HG03139 (cell line): Measurements from ENCODE around the gene WLS.
"Not testable (repeated sequence)": the region's sequence is repeated elsewhere in the genome, so short reads cannot be mapped to it uniquely, and the experiment has no call there.

Experiments
- ATAC-seq: cut with Tn5 transposase; IDR thresholded peaks from one replicate; pipeline ENCODE4 v1.9.1; 2021; ENCODE audit not compliant: unreplicated experiment

Gene WLS

DNA sequence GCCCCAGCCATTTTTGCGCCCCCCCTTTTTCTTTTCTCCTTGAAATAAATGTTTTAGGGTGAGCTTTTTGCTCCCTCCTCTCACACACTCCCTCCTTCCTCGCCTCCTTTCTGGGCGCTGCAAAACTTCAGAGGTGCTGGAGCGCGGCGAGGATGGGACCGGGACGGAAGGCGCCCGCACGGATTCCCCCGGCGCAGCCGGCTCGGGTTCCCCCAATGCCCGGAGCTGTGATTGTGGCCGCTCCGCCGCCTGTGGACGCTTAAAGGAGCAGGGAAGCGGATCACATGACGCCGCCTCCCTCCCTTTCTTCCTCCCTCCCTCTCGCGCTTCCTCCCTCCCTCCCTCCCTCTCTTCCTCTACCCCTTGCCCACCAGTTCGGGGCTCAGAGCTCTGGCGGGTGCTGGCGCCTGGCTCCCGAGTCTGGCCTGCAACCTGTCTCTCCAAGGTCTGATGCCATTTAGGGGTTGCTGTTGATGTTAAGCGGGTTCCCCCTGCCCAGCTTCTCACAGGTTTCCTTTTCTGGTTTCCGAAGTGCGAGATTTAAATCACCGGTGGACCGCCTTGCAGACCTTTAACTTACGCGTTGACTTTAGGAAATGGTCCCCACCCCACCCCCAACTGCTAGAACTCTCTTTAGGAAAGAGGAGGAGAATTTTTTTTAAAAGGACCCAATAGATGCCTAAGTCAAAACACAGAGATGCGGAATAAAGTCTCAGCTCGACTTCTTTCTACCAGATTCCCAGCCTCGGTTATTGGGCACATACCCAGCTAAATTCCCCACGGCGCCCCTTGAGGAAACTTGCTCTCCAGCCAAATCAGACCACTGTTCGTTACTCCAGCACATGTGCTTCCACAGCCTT, at the start of gene WLS:
Gene WLS (minus strand): TSS at position 235 of the 860 bp plus-strand sequence. CDS start 224 bp downstream, at position 11.
- ATAC-seq: no peak

DNA sequence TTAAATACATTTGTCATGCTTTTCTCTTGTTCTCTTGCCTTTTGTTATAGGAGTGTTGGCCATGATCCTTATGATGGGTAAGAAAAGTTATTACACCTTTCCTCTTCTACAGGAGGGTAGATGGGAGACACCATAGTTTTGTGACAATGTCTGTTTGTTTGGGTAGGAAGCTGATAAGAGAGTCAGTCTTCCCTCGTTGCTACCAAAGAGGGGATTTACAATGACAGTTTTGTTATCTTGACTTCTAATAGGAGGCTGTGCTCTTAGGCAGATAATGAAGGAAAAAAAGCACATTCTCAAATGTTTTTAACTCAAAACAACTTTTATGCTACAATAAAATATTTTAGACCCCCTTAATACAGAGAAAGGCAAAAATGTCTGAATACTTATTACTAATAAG, 48.0 kb upstream of the WLS start:
- ATAC-seq: no peak

- no peak for ATAC-seq
Measured at GRCh38 chr1:68279846-68280245, 47.5 kb upstream of the WLS start.

DNA sequence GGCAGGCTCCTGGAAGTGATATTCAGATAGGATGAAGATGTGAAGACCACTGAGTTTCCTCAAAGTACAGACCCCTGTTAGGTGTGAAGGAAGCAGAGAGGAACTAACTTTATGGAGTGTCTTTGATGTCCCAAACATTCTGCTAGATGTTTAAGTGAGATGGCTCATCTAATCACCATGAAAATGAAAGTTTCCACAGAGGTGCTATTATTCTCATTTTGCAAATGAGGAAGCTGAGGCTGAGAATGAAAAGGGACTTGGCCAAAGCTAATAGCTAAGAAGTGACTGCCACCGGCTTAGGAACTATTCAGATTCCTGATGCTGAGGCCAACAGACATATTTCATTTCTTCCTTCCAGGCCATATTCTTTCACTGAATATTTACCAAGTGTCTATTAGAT, 45.9 kb upstream of the WLS start:
- no peak for ATAC-seq

GRCh38 chr1:68276448-68276847, 44.1 kb upstream of the WLS start:
- ATAC-seq: no peak

DNA sequence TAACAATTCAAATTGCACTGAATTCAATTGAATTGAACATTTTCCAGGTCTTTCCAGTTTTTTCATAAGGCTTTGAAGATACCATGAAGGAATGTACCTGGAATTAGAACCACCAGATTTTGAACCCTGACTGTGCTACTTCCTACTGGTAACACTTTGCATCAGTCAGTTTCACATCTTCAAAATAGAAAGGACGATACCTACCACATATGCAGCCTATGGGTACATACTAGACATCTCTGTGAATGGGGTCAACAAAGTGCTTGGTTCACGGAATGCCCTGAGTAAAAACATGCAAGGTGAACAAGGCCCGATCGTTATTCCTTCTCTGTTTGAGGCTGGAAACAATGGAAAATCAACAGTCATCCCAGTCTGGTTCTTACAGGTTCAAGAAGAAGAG, 41.2 kb upstream of the WLS start:
- ATAC-seq: no peak

GRCh38 chr1:68271596-68271995, 39.3 kb upstream of the WLS start:
- ATAC-seq: no peak

DNA sequence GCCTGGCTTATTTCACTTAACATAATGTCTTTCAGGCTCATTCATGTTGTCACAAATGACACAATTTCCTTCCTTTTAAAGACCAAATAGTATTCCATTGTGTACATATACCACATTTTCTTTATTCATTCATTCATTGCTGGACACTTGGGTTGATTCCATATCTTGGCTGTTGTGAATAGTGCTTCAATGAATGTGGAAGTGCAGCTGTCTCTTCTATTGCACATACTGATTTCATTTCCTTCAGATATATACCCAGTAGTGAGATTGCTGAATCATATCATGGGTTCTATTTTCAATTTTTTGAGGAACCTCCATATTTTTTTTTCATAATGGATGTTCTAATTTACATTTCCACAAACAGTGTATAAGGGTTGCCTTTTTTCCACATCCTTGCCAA, 38.6 kb upstream of the WLS start:
- ATAC-seq: no peak

DNA sequence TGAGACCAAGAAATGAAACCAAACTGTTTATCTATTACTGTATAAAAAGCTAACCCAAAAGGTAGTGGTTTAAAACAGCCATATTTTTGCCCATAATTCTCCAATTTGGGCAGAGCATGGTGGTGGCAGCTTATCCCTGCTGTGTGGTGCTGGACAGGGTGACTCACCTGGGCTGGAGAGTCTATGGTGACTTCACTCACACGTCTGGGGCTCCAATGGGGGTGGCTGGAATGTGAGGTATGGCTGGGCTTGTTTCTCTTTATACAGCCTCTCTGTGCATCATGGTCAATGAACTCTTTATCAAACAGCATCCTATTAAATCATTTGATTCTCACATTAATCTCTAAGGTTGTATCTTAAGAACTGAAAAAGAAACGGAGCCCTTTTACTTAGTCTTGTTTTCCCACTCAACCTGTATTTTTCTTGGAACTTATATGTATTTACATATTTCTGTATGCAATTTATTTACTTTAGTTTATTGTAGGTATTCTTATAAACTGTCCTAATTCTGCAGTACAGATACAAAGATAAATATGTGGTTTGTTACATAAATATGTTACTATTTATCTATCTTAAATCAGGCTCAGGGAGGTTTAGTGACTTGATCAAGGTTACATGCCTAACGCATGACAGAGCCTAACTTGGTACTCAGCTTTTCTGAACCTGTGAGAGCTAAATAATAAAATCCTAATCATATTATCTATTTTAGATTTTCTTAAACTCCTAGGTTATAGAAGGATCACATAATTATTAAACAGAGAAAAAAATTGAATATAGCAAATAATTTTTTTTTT, 37.5 kb upstream of the WLS start:
- ATAC-seq: no peak

GRCh38 chr1:68268896-68269483, 36.7 kb upstream of the WLS start:
- no peak for ATAC-seq

GRCh38 chr1:68256824-68257223, 24.5 kb upstream of the WLS start:
- ATAC-seq: not testable (repeated sequence)

DNA sequence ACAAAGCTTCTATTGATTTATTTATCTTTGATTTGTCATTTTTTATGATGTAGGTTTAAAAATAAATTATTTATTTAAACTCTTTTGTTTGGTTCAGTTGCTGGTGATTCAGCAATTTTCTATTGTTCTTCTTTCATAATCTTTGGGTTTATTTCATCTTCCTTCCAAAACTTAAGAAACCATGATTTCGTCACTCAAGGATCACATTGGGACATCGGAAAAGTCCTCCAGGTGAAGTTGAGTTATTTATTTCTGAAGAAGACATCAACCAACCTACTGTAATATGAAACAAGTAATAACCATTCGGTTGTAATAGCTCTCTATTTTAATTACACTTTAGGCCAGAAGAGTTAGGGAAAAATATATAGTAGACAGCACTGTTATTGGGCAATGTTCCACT, 23.0 kb upstream of the WLS start:
- no peak for ATAC-seq

GRCh38 chr1:68254667-68255226, 22.4 kb upstream of the WLS start:
- ATAC-seq: no peak

- ATAC-seq: no peak
Measured at GRCh38 chr1:68237040-68237439, 4.7 kb upstream of the WLS start.

DNA sequence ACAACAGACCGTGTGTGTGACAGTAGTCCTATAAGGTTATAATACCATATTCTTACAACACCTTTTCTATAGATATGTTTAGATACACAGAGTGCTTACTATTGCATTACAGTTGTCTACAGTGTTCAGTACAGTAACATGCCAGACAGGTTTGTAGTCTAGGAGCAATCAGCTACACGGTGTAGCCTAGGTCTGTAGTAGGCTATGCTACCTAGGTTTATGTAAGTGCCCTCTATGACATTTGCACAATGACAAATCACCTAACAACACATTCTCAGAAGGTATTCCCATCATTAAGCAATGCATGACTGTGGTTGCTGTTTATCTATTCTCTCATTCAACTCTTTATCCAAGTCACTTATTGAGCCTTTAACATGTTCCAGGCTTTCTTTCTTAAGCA, 1.8 kb upstream of the WLS start:
- no peak for ATAC-seq

DNA sequence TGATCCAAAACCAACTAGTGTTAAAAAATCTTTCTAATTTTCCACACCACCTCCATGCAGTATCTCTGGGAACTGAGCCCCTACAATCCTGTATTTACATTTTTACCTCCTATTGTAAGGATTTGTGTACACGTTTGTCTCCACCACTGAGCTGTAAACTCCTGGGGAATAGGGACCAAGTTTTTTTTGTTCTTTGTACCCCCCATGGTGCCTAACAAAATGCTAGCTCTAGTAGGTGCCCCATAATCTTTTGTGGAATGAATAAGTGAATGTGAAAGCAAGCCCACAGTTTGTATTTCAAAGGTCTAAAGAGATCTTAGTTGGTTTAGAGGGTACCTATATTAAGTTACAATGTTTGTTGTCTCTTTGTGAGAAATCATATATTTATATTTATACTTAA, 879 bp upstream of the WLS start:
- no peak for ATAC-seq

DNA sequence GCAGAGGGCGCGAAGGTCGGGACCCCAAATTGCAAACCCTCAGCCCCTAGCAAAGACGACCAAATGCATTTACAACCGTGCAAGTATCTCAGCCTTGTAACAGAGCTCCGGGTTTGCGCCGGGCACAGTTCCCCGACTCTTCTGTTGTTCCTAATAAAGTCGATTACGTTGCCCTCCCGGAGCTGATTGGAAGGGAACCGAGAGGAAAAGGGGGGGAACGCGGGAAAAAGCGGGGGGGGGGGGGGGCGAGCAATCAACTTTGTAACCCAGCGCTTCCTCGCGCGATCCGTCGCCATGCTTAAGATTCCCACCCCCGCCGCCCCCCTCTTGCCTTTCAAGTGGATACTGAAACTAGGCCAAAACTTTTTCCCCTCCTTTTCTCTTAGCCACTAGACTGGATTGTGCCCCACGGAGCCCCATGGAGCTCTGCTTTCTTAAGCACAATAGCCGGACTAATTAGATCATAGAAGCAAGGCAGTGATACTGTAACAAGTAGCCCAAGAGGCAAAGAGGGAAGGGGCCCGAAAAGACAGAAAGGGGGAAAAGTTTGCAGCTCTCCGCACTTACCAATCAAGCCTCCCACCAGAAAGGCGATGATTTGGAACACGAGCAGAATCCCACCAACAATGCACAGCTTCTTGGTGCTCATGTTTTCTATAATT, 565 bp downstream of the WLS start:
- ATAC-seq: no peak

DNA sequence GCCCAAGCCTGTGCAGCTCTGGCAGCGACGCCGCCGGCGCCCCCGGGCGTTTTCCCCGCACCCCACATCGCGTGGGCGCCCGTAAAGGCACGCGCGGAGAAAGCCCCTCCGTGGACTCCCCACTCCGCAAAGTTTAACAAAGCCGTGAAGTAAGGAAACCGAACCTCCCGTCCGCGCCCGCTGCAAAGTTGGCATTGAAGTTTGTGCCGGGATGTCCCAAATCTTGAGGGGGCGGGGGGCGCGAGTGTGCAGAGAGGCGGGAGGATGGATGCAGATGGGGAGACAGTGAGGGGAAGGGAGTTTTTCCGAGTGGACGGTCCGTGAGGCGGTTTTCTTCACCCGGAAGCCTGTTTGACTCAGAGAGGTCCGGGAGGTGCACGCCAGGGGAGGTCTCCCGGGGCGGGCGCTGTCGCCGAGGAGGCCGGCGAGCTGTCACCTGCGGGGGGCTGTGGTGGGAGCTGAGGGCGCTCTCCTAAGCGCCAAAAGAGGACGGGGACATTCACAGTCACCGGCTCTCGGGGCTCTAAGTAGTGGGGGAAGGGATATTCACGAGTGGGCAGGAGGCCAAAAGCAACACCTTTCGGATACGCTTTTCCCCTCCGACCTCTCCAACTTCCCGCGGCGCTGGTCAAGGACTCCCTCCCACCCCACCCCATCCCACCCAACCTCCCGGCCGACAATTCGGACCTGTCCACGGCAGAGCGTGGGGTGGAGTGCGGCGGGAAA, 1.3 kb downstream of the WLS start:
- ATAC-seq: no peak

GRCh38 chr1:68230484-68230802, 1.9 kb downstream of the WLS start:
- no peak for ATAC-seq

DNA sequence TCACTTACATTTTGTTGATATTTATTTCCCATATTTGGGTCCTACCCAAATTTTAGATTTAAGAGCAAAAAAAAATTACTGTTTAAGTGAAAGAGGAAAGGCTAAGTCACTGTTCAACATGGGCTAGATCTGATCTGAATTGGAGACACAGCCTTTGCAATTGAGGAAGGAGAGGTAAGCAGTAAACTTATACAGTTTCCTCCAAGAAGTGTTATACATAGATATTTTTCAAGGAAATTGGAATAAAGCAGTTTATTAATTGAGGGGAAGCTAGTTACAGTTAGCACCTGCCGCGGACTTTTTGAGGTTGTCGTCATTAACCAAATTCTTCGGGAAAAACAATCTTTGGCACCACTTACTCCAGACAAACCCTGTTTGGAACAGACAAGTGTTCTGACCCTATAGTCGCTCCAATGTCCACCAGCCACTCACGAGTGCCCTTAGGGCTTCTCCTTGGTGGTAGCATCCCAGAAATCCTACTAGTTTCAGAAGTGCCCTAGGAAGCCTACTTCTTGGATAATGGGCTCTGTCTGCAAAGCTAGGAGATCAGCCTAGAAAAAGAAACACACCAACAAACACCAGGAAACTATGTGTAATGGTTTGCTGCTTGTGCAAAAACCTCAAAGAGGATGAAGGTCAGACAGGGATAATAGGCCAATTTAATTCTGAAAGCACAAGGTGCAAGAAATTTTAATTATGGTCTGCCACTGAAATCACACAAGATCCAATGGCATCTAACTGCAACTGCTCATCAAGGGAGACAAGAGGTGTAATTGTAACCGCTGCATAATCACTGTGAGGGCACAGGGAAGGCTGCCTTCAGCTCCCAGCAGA, 2.5 kb downstream of the WLS start:
- ATAC-seq: no peak
